GM03348 (cell line): Measurements from ENCODE around the gene POU6F2.
A peak's percentile ranks its signal among the peaks of the same experiment; 100 is the strongest.

Experiments used
- DNase-seq: peaks from one replicate; pipeline ENCODE4 v3.0.0; 2012; ENCODE audit warnings: low spot score

Gene POU6F2

DNA sequence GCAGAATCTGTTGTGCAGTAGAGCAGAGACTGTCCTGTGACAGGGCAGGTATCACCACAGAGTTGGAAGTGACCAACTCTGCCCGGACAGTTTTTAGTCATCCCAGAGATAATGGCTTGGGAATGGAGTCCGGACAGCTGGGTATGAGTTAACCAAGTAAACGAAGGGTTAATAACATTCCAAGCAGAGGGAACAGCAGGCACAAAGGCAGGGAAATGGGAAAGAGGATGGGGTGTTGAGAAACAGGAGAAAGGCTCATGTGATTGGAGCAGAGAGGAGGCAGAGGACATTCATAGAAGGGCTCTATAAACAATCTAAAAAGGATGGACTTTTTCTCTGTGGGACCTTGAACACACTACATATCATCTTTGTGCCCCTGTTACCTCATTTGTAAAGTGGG, 456.3 kb downstream of the POU6F2 start:
- DNase-seq = no peak

DNA sequence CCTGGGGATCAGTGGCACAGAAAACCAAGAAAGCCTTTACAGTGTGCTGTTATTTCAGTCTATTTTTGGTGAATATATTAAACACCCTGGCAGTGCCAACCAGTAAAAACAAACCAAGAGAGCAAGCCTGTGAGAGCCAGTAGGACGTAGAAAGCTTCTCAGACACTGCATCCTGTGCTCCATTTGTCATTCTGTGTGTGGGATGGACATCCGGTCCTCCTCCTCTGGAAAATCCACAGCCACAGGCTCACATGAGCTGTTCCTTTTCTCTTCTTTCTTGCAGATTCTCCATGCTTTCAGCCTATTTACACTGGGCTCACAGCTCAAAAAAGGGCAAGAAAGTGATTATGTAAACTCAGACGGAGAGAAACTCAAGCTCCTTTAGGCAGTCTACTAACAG, 468.8 kb downstream of the POU6F2 start:
- no peak for DNase-seq

DNA sequence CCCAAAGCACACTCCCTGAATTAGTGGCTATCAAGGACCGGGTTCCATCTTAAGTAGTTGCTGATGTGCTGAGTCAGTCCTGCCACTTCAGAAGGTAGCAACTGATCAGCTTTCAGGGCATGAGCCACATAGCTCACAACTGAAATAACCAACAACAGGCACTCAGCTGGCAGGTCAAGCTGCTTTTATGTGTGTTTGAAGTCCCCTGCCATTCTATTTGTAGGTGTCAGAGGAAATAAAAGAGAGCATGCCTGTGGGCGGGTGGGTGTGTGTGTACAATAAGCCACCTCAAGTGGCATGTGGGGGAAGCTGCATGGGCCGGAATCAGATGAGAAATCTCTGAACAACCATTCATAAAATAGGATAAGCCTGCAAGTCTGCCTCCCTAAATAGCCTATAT, 474.2 kb downstream of the POU6F2 start:
- DNase-seq = no peak

DNA sequence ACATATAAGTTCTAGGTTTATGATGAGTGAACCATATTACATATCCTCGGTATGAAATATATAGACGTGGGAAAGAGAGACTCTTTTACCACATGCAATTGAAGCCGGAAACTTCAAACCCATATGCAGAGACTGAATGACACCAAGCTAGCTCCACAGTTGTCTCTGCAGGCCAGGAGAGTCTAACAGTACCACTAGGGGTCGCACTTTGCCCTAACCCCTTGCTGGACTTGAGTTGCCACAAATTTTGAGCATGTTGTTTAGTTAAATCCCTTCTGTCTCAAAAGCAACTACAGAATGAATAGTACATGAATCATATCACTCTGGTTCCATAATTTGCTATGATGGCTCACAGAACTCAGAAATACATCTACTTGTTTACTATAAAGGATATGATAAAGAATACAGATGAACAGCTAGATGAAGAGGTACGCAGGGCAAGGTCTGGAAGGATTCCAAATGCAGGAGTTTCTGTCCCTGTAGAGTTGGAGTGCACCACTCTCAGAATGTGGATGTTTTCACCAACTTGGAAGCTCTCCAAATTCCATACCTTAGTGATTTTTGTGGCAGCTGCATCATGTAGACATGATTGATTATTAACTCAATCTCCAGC, 476.1 kb downstream of the POU6F2 start:
- DNase-seq = peak; percentile 53

DNA sequence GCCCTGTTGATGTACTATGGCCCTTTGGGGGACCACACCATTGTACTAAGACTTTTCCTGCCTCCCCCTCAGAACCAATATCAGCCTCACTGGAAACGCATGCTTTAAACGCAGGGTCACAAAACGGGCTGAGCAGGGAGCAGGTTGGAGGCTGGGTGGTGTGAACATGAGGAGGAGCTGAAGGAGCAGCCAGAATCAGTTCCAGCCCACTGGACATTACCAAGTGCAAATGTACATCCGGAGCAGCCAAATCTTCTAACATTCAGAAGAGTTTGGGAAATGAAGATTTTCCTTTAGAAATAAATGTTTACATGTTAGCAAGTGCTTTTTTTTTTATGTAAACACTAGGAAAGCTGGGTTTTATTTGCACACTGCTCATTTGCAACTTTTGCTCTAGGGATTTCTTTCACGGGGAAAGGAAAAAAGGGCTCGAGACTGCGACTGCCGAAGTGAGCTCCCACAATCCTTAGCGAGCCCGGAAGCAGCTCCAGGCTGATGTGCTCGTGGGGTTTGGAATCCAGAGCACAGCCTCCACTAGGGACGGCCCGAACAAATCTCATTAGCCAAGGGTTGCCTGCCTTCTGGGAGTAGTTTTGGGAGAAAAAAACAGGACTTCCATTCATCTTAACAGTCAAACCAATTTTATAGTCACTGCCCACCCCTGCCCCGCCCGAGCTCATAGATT, 480.5 kb downstream of the POU6F2 start:
- peak; percentile 60 for DNase-seq

DNA sequence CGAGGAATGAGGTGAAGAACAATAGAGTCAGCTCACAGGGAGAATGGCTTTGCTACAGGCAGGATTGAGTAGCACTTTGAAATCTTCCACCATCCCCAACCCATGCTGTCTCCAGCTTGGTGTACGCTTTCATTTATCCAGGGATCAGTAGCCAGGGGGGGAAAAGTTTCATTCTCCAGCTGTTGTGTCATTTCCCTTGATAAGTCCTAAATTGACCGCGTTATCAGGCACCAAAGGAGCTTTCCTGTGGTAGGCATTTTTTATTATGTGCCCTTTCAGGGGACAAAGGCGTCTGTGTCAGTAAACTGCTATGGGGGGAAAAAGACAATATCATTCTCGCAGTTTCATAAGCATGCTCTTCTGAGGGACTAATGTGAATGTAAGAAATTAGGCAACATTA, 481.9 kb downstream of the POU6F2 start:
- no peak for DNase-seq

DNA sequence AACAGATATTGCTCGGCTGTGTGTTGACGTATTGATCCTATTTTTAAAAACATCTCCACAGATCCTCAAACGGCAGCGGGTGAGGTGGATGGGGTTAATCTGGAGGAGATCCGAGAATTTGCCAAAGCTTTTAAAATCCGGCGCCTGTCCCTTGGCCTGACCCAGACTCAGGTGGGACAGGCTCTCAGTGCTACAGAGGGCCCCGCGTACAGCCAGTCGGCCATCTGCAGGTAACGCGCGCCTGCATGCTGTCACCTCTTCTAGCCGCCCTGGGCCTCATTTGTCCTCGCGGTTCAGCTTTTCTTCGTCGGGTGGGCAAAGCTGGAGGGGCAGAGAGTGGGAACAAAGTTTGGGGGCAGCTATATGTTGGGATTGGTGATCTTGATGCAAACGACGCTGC, 482.8 kb downstream of the POU6F2 start:
- no peak for DNase-seq

DNA sequence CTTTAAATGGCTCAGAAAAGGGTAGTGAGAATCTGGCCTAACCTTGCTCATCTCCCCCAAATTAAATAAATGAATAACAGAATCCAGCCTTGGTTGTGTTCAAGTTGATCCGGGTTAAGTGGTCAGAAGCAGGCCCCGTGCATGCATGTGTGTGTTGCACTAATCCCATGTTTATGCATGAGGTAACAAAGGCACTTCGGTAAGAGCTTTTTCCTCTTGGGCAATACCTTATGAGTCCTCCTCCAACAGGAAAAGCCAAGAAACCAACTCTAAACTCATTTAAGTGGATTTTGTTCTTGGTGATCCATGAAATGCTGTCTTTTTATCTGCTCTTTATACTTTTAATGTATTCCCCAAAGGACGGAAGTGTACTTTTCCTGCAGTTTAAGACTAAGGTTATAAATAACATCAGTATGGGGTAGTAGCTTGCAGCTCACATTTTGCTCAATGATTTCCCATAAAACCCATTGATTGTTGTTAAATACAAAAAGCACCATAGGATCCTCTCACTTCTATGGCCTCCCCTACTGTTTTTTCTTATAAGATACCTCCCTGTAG, 483.6 kb downstream of the POU6F2 start:
- no peak for DNase-seq

DNA sequence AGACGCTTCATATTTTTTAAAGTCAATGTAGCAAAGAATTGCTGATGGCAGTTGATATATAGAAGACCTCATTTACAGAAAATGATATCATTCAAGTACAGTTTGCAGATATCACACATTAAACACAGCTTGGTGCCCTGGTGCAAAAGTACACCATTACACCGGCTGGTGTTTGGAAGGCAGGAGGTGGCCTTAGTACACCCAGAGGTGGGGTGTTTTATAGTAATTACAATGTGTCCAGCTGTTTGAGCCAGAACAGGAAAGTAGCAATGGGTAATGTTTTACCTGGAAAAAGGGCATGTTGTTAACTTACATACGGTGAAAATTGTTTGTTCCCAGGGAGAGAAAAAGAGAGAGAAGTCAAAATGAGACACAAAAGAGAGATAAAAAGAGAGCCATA, 485.5 kb downstream of the POU6F2 start:
- no peak for DNase-seq

DNA sequence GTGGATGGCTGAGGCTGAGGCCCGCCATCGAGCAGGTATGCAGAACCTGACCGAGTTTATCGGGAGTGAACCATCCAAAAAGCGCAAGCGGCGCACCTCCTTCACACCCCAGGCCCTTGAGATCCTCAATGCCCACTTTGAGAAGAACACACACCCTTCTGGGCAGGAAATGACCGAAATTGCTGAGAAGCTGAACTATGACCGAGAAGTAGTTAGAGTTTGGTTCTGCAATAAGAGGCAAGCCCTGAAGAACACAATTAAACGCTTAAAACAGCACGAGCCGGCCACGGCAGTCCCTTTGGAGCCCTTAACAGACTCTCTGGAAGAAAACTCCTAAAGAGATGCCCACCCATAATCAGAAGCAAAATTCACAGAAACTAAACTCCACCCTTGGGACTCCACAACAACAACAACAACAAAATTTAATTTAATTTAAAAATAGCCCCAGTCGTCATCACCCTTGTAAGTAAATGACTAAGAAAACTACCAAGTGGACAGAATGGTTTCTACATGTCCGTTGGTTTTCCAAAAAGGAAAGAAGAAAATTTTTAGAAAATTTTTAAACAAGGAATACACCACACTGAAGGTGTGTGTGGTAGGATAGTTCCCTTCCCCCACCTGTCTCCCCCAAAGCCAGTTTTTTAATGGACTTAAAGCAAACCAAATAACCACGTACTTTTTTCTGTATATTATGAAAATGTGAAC, 486.8 kb downstream of the POU6F2 start:
- no peak for DNase-seq

DNA sequence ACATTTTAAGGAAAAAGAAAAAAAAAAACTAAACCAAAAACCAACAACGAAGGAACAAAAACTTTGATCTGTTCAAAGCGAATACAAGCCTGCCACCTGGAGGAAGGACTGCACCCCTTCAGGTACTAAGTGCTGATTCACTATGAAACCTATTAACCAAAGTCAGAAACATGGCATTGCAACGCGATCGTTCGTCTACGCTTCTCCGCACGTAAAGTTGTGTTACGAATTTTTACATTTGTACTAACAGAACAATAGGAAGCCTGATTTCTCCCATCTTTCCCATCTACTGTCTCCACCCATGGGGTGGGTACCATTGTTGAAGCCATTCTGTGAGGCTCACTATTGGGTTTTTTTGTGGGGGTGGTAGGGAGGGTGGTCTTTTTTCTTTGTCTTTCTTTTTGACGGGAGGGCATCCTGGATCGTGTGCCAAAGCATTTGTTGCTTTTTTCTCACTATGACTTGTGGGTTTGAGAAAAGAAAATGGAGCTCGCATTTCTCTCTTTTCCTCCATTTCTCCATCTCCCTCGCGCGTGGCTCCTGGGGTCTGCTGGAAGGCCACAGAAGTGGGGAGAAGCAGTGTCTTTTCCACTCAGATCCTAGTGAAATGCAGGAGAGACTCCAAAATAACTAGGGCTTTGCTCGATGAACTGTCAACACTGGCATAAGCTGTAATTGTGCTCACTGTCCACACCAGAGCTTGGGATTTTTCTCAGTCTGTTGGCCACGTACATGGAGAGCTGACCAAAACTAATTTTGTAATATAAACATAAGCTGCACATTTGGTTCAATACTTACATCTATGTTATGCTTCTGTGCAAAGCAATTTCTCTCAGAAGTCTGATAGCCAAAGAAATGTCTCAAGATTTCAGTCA, 487.6 kb downstream of the POU6F2 start:
- peak; percentile 78 for DNase-seq

DNA sequence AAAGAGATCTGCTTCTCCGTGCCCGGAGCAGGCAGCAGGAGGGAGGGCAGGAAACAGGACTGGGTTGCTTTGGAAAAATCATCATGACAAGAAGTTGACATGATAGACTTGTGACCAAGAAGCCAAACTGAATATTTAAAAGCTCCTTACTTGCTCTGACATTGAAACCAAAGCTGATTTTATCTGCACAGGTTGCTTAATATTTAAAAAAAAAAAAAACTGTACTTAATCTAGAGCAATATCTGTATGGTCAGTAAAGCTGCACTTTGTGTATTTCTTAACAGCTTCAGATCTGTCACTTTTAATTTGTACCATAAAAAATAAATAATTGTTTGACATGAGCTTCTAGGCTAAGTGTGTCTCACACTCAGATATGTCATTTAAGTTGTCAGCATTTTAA, 490.6 kb downstream of the POU6F2 start:
- DNase-seq = no peak

DNA sequence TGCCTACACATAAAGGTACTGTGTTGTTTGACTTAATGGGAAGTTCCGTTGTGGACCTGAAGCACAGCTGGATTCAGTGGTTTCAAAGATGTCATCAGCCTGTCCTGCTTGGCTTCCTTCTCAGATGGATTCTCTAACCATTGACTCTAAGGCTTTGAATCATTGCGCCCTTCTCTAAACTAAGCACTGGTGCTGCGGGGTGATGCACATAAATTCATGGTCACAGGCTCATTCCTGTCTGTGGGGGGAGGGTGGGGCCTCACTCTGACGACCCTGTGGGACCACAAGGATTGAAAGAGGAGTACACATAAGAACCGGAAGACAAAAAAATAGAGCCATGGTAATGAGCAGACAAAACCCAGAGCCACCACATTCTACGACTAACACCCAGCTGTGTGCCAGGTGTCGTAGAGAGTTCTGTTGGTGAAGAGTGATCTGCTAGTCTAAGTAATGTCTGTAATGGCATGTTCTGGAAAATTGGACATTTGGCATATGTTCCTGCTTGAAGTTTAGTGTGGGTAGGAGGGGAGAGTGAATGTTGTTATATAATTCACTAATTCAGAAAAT, 491.2 kb downstream of the POU6F2 start:
- DNase-seq = no peak

DNA sequence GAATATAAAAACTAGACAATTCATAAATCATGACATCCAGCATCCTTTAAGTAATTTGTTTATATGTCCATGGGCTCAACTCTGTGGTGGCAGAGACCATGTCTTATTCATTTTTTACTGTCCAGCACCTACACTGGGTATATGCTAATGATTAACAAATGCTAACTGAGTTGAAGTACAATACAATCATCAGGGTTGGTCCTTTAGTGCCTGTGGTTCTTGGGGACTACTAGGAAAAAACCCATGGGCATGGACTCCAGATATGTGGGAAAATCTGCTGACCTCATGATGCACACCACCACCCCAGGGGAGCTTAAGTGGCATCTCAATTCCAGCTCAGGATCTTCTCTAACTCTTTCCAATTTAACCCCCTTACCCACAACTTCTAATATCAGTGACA, 503.2 kb downstream of the POU6F2 start:
- no peak for DNase-seq

DNA sequence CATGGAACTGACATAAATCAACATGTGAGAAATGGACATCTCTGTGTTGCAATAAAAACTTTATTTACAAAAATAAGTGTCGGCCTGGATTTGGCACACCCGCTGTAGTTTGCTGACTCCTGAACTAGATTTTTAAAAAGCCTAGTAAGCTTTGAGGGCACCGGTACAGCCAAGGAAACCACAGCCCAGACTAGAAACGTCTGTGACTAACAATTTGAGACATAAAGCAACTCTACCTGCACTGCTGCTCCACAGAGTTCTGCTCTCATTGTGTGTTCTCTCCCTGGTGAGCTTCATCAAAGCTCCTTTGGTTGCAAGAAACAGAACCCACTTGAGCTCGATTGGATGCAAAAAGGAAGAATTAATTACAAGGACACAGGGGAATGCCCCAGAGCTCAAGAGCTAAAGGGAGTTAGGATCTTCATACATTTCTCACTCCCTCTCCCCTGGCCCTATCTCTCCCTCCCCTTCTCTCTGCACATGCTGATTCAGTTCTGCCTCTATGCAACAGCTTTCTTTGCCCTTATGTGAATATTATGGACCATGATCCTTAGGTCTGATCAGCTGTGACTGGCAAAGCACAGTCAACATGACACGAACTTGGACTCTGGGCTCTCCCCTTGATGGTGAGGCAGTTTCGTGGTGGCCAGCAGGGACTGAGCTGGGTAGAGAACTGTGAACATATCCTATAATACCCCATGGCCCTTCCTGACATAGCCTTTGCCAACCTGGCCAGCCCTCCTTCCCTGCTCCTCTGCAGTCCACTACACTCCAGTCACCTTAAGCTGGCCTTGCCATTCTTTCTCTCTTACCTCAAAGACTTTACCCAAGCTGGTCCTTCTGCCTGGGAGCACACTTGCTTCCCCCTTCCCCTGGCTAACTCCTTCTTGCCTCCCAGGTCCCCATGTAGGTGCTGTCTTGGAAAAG, 511.0 kb downstream of the POU6F2 start:
- no peak for DNase-seq

DNA sequence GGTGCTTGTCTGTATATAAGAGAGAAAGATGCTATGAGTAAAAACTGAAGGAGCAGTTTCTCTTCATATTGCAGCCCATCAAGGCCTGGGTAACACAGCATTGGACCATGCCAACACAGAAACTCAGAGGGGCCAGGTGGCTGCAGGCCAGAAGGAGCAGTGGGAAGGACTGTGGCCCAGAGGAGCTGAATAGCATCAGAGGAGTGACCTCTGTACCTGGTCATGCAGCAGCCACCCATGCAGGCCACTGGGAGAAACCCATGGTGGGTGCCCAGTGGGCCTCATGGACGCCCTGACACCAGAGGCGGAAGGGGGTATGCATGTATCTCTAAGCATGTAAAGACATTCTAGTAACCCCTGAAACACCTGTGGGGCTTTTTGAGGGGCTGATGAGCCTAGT, 512.6 kb downstream of the POU6F2 start:
- DNase-seq = no peak

DNA sequence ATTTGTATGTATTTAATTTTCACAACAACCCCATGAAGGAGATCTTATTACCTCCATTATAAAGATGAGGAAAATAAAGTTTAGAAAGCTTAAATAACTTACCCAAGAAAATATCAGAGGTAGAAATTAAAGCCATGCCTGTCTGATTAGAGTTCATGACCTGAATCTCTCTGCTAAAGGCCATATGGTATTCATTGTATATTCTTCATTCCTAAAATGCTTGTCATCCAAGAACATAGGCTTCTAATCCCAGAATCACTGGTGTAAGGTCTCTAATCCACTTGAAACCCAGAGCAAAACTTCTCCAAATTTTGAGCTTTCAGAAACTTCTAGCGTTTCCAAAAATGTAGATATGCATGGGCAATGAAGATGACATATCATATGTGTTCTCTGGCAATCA, 516.2 kb downstream of the POU6F2 start:
- no peak for DNase-seq

DNA sequence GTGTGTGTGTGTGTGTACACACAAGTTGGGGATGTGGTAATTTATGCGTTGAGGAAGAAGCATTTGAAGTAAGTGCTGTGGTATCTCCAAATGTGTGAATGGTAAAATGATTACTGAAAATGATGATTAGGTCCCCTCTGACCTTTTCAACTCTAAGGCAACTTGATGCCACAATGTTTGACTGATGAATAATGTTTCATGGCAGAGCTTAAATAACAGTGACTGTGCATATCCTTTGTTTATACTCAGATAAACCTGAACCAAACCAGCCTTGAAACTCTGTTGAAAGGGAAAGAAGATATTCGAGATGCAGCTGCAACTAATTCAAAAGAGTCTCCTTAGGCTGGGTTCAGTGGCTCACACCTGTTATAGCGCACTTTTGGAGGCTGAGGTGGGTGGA, 523.6 kb downstream of the POU6F2 start:
- DNase-seq = no peak

DNA sequence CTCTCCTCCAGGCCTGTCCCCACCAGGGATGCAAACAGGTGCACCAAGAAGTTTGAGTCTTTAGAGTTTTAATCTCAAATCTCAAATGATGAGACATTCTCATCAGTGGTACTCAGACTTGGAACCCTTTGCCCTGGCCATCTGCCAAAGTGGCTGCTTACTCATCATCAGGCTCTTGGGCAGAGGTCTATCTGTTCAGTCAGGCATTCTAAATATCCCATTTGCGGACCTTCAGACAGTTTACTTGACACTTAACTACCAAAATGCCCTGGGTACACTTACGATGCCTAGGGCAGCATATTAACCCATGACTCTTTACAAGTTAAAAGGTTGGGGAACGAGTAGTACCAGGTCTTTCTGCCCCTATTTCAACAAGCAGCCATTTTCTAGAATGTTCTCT, 527.3 kb downstream of the POU6F2 start:
- no peak for DNase-seq

DNA sequence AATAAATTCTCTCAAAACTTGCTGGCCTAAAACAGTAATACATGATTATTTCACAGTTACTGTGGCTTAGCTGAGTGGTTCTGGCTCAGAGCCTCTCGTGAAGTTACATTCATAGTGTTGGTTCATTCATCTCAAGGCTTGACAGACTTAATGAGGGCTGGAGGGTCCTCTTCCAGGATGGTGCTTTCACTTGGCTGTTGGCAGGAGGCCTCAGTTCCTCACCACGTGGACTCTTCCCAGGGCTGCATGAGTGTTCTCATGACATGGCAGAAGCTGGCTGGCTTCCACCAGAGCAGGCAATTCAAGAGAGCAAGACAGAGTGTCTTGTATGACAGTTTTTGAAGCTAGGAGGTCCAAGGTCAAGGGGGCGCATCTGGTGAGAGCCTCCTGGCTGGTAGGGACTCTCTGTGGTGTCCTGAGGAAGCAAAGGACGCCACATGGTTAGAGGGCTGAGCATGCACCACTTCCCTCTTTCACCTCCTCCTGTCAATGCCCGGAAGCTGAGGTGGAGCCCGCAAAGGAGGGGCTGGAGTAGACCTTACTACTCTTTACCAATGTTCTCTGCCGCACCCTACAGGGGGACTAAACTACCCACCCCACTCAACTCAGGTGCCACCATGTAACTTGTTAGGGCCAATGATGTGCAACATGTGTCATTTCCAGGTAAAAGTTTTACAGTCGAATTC, 530.3 kb downstream of the POU6F2 start:
- DNase-seq = no peak
